AG04449 (cell line): ENCODE measurements around the gene BTG2.

Experiments used
- CTCF ChIA-PET: fragments of 350-600 bp; formaldehyde crosslinking; extraction: SDS; loops from one replicate; lab custom pipeline; 2021; ENCODE audit warnings: antibody characterized with exemption; lab: Yijun Ruan, JAX
- POLR2A ChIA-PET: fragments of 400-600, 350-600 bp; formaldehyde crosslinking; extraction: SDS; loops from one replicate; lab custom pipeline; 2020; ENCODE audit warnings: antibody characterized with exemption, inconsistent platforms; lab: Yijun Ruan, JAX
- DNase-seq: peaks from one replicate; pipeline ENCODE4 v3.0.0-alpha.2; 2010; ENCODE audit warnings: low read depth, low spot score
- H3K4me3 ChIP-seq: 2 replicates; pipeline ENCODE4 v1.5.1; 2011; ENCODE audit warnings: low read depth, mild to moderate bottlenecking, control low read depth, low read length
- TF ChIP-seq, protein P1 (sequence below): IDR thresholded peaks from one replicate; pipeline ENCODE4 v1.5.1; 2011; ENCODE audit warnings: mild to moderate bottlenecking, moderate library complexity, low read length, control low read depth, inconsistent platforms; ENCODE audit not compliant: insufficient read depth; ENCODE audit errors: missing control alignments

Gene BTG2

DNA sequence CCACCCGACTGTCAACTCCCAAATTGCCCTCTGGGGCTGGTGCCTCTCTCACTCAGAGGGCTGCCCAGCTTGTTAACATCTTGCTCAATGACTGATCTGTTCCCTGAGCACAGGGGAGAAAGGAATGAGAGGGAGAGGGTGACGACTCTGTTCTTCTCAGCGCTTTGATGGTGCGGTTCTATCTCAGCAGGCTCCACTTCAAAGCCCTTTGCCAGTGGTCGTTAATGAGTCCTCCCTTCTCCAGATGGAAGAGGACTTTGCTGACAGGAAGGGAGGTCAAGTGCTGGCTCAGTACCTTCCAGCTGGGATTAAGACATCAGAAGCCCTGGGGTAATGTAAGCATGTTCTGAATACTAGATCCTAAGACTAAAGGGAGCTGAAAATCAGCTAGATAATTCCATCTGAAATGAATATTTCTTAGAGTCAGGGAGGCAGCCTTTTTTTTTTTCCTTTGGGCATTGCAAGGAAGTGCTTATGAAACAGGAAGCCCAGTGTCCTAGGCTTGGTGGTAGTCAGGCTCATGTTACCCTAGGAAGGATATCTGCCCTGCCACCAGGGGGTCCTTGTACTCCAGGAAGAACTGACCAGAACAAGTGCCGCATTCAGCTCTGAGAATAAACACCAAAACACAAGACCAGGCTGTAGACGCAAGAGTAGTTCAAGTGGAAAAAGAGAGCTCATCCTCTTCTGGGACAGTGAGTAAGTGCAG, 40.9 kb downstream of the BTG2 start:
- H3K4me3 ChIP-seq = no peak overlapping the region
- DNase-seq = no peak
- ChIA-PET POLR2A (no interaction called here), CTCF (interaction anchor here (0.7 to 19.8 kb wide), 12 partner anchors 1 to 356 kb away, joined by 3 to 683 read pairs (median 132); partner anchors contain the start of genes FMOD, OPTC and PRELP)
- TF ChIP-seq, protein P1, sequence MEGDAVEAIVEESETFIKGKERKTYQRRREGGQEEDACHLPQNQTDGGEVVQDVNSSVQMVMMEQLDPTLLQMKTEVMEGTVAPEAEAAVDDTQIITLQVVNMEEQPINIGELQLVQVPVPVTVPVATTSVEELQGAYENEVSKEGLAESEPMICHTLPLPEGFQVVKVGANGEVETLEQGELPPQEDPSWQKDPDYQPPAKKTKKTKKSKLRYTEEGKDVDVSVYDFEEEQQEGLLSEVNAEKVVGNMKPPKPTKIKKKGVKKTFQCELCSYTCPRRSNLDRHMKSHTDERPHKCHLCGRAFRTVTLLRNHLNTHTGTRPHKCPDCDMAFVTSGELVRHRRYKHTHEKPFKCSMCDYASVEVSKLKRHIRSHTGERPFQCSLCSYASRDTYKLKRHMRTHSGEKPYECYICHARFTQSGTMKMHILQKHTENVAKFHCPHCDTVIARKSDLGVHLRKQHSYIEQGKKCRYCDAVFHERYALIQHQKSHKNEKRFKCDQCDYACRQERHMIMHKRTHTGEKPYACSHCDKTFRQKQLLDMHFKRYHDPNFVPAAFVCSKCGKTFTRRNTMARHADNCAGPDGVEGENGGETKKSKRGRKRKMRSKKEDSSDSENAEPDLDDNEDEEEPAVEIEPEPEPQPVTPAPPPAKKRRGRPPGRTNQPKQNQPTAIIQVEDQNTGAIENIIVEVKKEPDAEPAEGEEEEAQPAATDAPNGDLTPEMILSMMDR = no peak

DNA sequence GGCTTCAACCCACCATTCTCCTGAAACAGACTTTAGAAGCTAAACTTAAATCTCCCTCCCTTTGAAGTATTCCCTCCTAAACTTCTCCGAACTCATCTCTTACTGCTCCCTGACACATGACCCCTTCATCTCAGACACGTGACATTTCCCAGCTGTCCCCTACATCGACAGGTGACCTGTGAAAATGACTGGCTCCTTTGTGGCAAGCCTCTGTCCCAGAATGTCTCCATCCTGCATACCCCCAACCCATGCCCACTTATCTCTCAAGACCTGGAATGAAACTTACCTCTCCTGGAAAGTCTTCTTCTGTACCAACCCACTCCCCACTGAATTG, 41.4 kb downstream of the BTG2 start:
- H3K4me3 ChIP-seq = no peak overlapping the region
- no peak for DNase-seq
- POLR2A ChIA-PET = no interaction called here
- CTCF ChIA-PET = interaction anchor here (0.7 to 19.8 kb wide), 9 partner anchors 1 to 356 kb away, joined by 3 to 683 read pairs (median 238); partner anchors contain the start of genes FMOD, OPTC and PRELP
- TF ChIP-seq, protein P1 = no peak

DNA sequence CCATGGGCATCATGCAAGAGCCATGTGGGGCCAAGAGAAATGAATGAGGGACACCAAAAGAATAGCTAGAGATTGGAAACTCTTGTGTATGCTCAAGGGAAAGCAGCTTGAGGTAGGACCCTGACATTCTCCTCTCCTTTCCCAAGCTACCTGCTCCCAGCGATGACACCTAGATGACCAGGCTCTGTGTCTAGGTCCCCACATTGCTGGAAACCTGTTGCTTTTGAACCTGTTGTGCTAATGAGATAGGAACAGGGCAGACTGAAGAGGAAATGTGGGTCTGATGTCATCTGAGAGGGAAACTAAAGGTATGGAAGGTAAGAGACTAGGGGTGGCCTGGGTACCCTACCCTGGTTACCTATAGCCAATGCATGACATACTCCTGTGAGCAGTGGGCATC, 43.8 kb downstream of the BTG2 start:
- DNase-seq = no peak
- ChIA-PET CTCF (interaction anchor here (17.3 to 19.8 kb wide), 4 partner anchors 11 to 134 kb away, joined by 238 to 683 read pairs (median 394); partner anchors contain the start of genes OPTC and PRELP), POLR2A (no interaction called here)
- H3K4me3 ChIP-seq = no peak overlapping the region
- TF ChIP-seq, protein P1 = no peak

DNA sequence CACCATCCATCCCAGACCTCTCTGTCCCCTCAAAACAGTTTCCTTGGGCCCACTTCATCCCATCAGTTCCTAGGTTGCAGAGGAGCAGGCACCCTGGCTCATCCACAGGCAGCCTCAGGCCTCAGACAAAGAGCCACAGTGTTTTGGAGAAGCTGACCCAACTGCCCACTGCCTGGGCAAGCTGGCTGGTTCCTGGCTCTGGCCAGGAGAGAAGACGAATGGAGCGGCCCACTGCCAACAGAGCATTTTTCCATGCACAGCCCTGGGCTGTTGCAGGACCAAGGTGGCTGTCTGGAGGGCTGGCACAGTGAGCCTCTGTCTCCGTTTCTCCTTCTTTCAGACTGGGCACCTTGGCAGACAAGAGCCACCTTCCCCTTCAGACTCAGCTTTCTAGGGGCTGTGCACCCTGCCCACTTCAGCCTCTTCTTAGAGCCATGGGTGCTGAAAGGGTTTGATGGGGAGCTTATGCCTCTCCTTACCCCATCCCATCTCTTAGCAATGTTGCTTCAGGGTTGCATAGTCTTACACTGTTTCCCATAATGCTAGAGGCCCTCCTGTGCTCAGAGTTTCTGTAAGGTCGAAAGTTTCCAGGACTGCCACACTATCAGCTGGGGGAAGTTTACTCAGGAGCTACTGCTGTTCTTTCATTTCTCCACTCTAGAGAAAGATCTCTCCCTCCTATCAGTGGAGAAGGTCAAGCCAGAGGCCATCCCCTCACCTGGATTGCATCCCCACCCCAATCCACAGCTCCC, 44.6 kb downstream of the BTG2 start:
- TF ChIP-seq, protein P1 = no peak
- H3K4me3 ChIP-seq = no peak overlapping the region
- CTCF ChIA-PET = interaction anchor here (1.0 to 19.8 kb wide), 5 partner anchors 12 to 157 kb away, joined by 3 to 683 read pairs (median 238); partner anchors contain the start of genes OPTC and PRELP
- POLR2A ChIA-PET = no interaction called here
- DNase-seq = no peak

DNA sequence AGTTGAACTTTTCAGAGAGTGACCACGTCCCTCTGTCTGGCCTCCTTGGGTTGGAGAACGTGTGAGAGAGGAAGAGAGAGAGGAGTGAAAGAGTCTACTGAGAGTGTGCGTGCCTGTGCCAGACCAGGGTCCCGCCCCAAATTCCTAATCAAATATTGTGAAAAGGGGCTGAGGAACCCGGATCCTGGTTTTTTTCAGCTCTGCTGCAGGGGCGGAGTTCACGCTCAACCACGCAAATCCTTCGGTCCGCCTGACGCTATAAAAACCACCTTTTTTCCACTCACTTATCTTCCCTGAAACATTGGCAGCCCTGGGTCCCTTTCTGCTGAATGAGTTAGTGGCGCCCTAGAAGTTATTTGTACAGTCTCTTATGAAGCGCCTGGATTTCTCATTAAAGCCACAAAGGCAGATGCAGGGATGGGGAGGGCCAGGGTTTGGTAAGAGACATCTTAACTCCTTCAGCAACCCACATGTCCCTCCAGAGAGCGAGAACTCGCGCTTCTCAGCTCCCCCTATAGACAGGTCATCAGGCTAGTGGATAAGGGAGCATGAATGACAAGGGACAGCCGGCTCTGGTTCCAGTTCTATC, 45.8 kb downstream of the BTG2 start, which contains the start of gene FMOD:
Gene FMOD, minus strand, starts transcription at position 86 of the 589 bp plus-strand sequence. CDS start 2,852 bp downstream, outside the sequence.
- TF ChIP-seq, protein P1 = no peak
- H3K4me3 ChIP-seq = peak within 1 kb of the TSS; percentile 6; the same call in 1 of the 2 replicates
- DNase-seq = no peak
- ChIA-PET CTCF (interaction anchor here (0.6 to 19.8 kb wide), 10 partner anchors 12 to 354 kb away, joined by 3 to 683 read pairs (median 4); partner anchors contain the start of genes OPTC and PRELP), POLR2A (interaction anchor here (1.0 kb wide), 1 partner anchor 24 kb away, joined by 3 read pairs; no protein-coding TSS in a partner anchor)
